BE2C (cell line): ENCODE data around the gene NHSL2.
A peak's percentile ranks its signal among the peaks of the same experiment; 100 is the strongest.

Source experiments
- DNase-seq: peaks from one replicate; pipeline ENCODE4 v3.0.0-alpha.2; 2020
- H3K27me3 ChIP-seq: fragments of 250-450 bp; sonication (Bioruptor Pico); 2 replicates; pipeline ENCODE4 v1.5.1; 2020; ENCODE audit warnings: mild to moderate bottlenecking
- H3K36me3 ChIP-seq: fragments of 250-450 bp; sonication (Bioruptor Pico); 2 replicates; pipeline ENCODE4 v1.5.1; 2020; ENCODE audit warnings: mild to moderate bottlenecking
- H3K4me1 ChIP-seq: fragments of 250-450 bp; sonication (Bioruptor Pico); 2 replicates; pipeline ENCODE4 v1.5.1; 2020
- H3K4me3 ChIP-seq: 2 replicates; pipeline ENCODE4 v1.5.1; 2011; ENCODE audit warnings: low read depth, low read length
- H3K9me3 ChIP-seq: fragments of 250-450 bp; sonication (Bioruptor Pico); 2 replicates; pipeline ENCODE4 v1.5.1; 2020
- CTCF ChIP-seq: IDR thresholded peaks from 2 replicates; pipeline ENCODE4 v1.5.1; 2012; ENCODE audit warnings: mild to moderate bottlenecking, low read depth, low read length

Gene NHSL2

GRCh38 chrX:72019487-72019886 is 108.8 kb downstream of the NHSL2 start:
- DNase-seq = no peak
- no peaks in the 10 kb centered on the region for H3K36me3 ChIP-seq
- no peaks in the 10 kb centered on the region for H3K9me3 ChIP-seq
- H3K27me3 ChIP-seq = no peaks in the 10 kb centered on the region
- H3K4me1 ChIP-seq = peaks cover 7% of the 10 kb centered on the region
- no peak overlapping the region for H3K4me3 ChIP-seq
- no peak for TF ChIP-seq CTCF

- no peaks in the 10 kb centered on the region for H3K27me3 ChIP-seq
- no peak overlapping the region for H3K4me3 ChIP-seq
- H3K4me1 ChIP-seq = peaks cover 7% of the 10 kb centered on the region
- no peak for DNase-seq
- no peaks in the 10 kb centered on the region for H3K36me3 ChIP-seq
- TF ChIP-seq CTCF = no peak
- H3K9me3 ChIP-seq = no peaks in the 10 kb centered on the region
Measured at GRCh38 chrX:72020204-72020603, 109.6 kb downstream of the NHSL2 start.

- Histone ChIP-seq H3K9me3 (no peaks in the 10 kb centered on the region), H3K36me3 (no peaks in the 10 kb centered on the region), H3K4me1 (peaks cover 7% of the 10 kb centered on the region), H3K4me3 (no peak overlapping the region), H3K27me3 (no peaks in the 10 kb centered on the region)
- TF ChIP-seq CTCF = no peak
- no peak for DNase-seq
Measured at GRCh38 chrX:72020788-72021187, 110.1 kb downstream of the NHSL2 start.

GRCh38 chrX:72021975-72022374 is 111.3 kb downstream of the NHSL2 start:
- H3K4me1 ChIP-seq = peaks cover 7% of the 10 kb centered on the region
- no peaks in the 10 kb centered on the region for H3K36me3 ChIP-seq
- no peak overlapping the region for H3K4me3 ChIP-seq
- H3K9me3 ChIP-seq = no peaks in the 10 kb centered on the region
- TF ChIP-seq CTCF = peak; percentile 52
- DNase-seq = peak; percentile 17
- no peaks in the 10 kb centered on the region for H3K27me3 ChIP-seq

GRCh38 chrX:72023071-72023470 is 112.4 kb downstream of the NHSL2 start:
- no peak for TF ChIP-seq CTCF

GRCh38 chrX:72025236-72025770 is 114.7 kb downstream of the NHSL2 start:
- no peaks in the 10 kb centered on the region for H3K27me3 ChIP-seq
- H3K4me3 ChIP-seq = no peak overlapping the region
- peaks cover 12% of the 10 kb centered on the region for H3K4me1 ChIP-seq
- H3K9me3 ChIP-seq = no peaks in the 10 kb centered on the region
- no peaks in the 10 kb centered on the region for H3K36me3 ChIP-seq
- DNase-seq = no peak
- TF ChIP-seq CTCF = no peak

More at GRCh38 chrX:72023071-72023470, 112.4 kb downstream of the NHSL2 start:
- no peaks in the 10 kb centered on the region for H3K36me3 ChIP-seq
- H3K27me3 ChIP-seq = no peaks in the 10 kb centered on the region
- no peak for DNase-seq
- no peaks in the 10 kb centered on the region for H3K9me3 ChIP-seq
- H3K4me1 ChIP-seq = peaks cover 6% of the 10 kb centered on the region
- H3K4me3 ChIP-seq = no peak overlapping the region
